ENCODE measurements around the gene NEXN. TPM values are rescaled to one million over a fixed set of nuclear protein-coding genes. Genes with fewer than 3 reads are reported as not detected.

The NEXN gene
- polyA plus RNA-seq (ENCODE audit: insufficient read length): 288 TPM

- DNase-seq (ENCODE audit: low read depth): peak; percentile 38
Observed at GRCh38 chr1:77888081-77888780, at the start of gene NEXN. Gene NEXN (plus strand): TSS chr1:77888624. CDS start chr1:77916107, 27,483 bp downstream.

GRCh38 chr1:77841574-77841973 is 46.9 kb upstream of the NEXN start:
- no peak for DNase-seq (ENCODE audit: low read depth)

- no peak for DNase-seq (ENCODE audit: low read depth)
Observed at GRCh38 chr1:77845951-77846350, 42.5 kb upstream of the NEXN start.

DNA sequence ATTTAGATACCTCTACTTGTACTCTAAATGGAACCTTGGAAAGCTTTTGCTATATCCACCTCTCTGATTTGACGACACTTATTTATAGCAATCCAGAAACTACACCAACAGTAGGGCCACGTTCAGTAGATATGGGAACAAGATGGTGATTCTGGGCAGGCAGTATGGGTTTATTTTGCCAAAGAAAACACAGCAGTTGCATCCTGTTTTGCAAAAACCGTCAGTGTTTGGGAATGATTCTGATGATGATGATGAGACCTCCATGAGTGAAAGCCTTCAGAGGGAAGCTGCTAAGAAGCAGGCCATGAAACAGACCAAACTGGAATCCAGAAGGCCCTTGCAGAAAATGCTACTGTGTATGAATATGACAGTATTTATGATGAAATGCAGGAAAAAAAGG is 41.5 kb upstream of the NEXN start:
- DNase-seq (ENCODE audit: low read depth): no peak

DNA sequence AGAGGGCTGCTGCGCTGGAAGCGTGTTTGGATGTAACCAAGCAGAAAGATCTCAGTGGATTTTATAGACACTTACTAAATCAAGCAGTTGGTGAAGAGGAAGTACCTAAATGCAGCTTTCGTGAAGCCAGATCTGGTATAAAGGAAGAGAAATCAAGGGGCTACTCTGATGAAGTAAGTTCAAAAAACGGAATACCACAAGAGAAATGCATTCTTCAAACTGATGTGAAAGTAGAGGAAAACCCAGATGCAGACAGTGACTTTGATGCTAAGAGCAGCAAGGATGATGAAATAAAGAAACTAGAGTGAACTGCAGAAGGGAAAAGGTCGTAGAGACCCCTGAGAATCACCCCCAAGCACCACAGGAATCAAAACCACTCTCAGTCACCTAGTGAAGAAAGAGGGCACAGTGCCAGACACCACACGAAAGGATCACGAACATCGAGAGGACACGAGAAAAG is 40.8 kb upstream of the NEXN start:
- DNase-seq (ENCODE audit: low read depth): no peak

DNA sequence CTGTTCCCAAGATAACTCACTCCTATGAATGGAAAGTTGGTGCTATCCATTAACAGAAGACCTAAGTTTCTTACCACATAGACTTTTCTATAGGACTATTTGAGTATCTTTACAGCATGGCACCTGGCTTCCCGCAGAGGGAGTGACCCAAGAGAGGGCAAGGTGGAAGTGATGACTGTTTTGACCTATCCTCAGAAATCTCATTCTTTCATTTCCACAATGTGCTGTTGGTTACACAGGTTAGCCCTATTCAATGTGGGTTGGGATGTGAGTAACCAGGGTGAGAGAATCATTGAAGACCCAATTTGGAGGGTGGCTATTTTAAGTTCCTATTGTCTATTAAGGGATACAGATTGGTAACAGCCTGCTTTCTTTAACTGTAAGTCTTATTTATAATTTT is 38.3 kb upstream of the NEXN start:
- DNase-seq (ENCODE audit: low read depth): no peak

GRCh38 chr1:77857552-77857951 is 30.9 kb upstream of the NEXN start:
- no peak for DNase-seq (ENCODE audit: low read depth)

GRCh38 chr1:77858725-77859124 is 29.7 kb upstream of the NEXN start:
- no peak for DNase-seq (ENCODE audit: low read depth)

- DNase-seq (ENCODE audit: low read depth): no peak
Observed at GRCh38 chr1:77859248-77859647, 29.2 kb upstream of the NEXN start.

DNA sequence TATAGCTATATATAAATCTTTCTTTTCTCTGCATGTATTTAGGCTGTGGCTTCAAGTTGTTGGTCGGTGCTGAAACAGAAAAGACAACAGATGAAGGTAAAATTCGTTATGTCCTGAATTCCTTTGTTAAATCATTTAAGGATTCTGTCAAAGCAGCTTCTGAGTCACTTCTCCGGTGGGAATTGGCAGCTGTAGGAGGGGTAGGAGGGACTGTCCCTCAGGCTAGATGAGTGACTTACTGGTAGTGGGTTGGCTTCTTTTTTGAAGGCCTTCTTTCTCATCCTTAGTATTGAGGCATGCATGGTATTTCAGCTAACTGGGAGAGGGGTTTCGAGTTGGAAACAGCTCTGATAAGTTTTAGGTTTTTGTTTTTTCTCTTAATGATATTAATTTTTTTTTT is 22.1 kb upstream of the NEXN start:
- DNase-seq (ENCODE audit: low read depth): no peak

DNA sequence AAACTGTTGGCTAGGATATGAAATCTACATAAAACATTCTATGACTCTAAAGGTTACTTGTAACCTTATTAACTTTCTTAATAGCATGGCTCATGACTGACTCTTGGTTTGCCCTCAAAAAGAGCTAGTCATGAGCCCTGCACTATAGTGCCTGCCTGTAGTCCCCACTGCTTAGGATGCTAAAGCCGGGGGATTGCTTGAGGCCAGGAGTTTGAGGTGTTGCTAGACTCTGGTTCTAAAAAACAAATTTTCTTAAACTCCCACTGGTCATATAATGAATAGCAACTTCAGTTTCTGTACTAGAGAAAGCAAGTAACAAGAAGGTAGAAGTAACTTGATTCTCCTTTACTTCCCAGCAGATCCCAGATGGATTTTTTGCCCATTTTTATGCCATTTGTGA is 15.8 kb upstream of the NEXN start:
- no peak for DNase-seq (ENCODE audit: low read depth)

DNA sequence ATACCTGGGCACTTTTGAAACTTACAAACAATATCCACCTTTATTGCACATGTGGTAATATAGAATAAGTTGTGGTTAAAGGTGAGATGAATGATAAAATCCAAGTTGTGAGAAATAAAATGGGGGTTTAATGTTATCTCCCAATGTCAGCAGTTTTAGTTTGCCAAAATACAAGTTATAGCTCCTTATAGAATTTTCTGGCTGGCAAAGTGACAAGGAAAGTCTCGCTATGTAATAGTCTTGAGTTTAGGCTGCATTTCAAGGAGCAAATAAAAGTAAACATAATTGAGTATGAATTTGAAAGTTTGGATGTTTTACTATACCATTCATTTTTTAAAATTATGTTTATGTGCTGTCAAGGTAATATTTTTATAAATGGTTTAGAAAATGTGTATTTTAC is 15.0 kb upstream of the NEXN start:
- no peak for DNase-seq (ENCODE audit: low read depth)

DNA sequence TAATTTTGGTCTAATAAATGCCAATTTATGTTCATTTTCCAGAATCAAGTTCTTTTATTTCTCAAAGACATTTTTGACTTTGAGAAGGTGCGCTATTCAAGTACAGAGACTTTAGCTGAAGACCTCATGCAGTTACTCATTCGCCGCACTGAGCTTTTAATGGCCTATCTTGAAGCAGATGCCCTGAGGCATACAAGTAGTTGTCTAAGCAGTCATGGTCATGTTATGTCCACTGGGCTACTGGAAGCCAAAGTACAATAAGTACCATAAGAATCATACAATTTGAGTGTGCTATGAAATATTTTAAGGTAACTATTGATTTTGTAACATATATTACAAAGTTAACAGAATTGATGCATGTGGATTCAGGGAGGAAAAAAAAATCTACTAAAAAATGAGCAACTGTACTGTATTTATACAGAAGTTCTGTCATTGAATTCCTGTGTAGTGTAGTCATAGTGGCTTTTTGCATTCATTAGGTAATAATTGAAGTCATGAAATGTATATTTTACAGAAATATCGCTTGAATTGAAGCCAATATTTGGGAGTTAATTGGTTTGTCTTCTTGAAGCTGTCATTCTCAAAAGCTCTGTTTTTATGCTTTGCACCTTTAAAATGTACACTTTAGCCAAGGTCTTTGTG is 13.5 kb upstream of the NEXN start:
- DNase-seq (ENCODE audit: low read depth): no peak

DNA sequence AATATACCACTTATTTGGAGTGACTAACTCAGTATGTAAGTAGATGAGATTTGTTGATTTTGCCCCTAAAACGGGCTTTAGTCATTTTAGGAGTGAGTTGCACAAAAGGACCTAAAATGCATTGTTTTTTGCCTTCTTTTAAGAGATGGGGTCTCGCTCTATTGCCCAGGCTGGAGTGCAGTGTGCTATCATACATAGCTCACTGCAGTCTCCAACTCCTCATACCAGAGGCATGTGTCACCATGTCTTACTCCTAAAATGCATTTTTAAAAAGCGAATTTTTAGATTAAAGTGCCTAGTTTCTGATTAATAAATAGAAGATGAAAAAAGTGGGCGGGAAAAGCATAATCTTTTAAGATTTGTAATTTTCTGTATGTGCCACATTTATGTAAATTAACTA is 11.5 kb upstream of the NEXN start:
- no peak for DNase-seq (ENCODE audit: low read depth)

DNA sequence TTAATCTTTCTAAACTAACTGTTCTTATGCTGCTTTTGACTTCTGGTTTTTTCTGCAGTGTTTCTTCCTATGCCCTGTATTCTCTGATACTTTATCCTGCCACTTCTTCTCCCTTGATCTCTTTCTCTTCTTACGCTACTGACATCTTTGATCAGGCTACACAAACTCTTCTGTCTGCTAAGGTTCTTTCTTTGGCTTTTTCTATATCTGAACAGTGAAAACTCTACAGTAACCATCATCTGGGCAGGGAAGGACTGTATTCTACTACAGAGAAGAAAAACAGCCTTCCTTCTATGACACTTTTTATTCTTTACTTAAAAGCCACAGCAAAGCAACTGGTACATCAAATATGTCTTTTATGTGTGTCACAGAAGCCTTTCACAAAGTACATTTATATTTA is 7.4 kb upstream of the NEXN start:
- no peak for DNase-seq (ENCODE audit: low read depth)

- no peak for DNase-seq (ENCODE audit: low read depth)
Observed at GRCh38 chr1:77882411-77882810, 6.0 kb upstream of the NEXN start.

DNA sequence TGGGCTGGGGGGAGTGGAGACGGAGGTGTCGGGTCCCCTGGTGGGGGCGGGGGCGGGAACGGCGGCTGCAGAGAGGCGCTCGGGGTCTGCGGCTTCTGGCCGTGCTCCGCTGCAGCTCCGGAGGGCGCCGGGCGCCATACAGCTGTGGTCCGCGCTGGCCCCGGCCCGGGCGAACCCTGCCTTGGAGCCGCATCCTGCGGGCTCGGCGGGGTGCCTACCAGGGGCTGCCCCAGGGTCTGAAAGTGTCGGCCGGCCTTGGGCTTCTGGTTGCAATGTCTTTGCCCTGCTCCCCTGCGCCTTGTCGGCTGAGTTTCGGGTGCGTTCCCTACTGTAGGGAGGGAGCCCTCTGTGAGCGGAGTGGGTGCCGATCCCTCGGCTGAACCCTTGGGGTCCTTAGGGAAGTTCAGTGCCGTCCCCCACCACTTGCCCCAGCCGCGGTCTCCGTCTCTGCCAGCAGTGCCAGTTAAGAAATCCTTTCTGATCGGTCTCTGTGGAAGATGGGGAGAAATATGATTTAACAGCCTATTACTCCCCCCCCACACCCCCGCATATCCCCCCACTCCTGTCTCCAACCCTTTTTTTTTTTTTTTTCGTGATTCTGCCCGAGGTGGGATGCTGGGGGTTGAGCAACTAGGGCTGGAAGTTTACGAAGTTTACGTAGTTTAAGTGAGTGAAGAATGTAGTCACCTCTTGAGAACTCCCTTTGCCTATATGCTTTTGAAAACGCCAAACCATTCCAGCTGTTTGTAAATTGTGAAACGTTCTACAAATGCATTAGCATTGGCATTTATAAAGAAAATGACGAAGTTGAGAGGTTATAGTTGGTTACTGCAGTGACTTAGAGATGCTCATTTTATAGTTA is 588 bp downstream of the NEXN start:
- DNase-seq (ENCODE audit: low read depth): peak; percentile 45

DNA sequence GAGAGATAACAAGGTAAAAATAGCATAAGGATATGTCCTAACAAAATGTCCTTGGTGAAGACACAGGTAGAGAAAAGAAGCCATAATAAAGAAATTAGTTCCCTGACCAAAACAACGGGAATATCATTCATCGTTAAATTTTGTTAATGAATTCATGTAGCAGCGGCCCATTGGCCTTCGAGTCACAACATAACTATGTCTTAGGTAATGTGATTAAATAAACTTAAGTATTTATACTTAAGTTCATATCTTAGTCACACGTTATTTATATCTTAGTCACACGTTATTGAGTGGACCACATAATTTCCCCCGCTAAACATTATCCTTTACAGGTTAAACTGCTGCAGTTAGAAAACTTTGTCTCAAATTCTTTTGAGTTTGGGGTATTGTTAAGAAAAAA is 1.2 kb downstream of the NEXN start:
- no peak for DNase-seq (ENCODE audit: low read depth)

DNA sequence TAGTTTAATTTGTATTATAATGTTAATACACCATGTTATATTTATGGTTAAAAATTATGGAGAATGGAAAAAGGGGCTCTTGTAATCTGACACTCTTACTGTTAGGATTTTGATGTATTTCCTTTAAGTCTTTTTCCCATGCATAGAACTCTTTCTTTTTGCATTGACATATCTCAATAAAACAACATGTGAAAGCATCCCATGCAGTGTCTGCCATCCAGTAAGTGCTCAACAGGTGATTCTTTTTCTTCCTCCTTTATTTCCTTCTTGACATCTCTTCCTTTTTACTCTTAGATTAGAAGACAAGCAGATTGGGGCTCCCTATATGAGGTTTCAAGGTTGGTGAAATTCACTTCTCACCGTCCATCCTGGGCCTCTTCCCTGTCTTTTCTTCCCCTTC is 2.8 kb downstream of the NEXN start:
- DNase-seq (ENCODE audit: low read depth): no peak

GRCh38 chr1:77899647-77900320 is 11.4 kb downstream of the NEXN start:
- no peak for DNase-seq (ENCODE audit: low read depth)

DNA sequence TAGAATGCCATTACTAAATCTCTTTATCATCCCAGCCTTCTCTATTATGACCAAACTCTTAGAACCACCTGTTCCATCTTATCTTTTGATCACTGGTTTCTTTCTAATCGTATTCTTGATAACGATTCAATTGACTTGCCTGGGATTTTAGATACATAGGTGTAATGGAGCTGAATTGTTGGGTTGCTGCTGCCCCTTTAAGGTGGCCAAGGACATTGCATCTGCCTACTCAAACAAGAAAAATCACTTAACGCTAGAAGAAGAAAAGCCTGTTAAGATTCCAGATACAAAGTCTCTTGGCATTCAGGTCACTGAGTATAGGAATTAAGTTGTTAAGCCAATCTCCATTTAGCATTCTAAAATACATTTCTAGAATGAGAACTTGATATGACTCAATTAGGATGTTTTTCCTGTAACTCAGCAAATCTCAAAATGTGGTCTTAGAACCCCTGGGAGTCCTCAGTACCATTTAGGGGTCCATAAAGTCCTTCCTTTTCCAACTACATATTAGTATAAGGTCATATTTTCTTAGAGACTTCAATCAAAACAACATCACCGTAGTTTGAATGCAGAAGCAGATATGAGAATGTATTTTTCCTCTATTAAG is 12.4 kb downstream of the NEXN start:
- no peak for DNase-seq (ENCODE audit: low read depth)

GRCh38 chr1:77905603-77906002 is 17.2 kb downstream of the NEXN start:
- no peak for DNase-seq (ENCODE audit: low read depth)

Measured in forelimb muscle (tissue), 1 donor.